H1 (cell line): ENCODE measurements around the gene SBK1. TPM values are rescaled to one million over a fixed set of nuclear protein-coding genes. Genes with fewer than 3 reads are reported as not detected.

Source experiments
- CTCF ChIA-PET: fragments of 300-600 bp; sonication (Branson Sonifier 250); formaldehyde crosslinking; loops from one replicate; lab custom pipeline; 2021; ENCODE audit not compliant: partially characterized antibody; lab: Charles Lee
- POLR2A ChIA-PET: fragments of 300-600 bp; sonication (Branson Sonifier 250); formaldehyde crosslinking; loops from one replicate; lab custom pipeline; 2021; ENCODE audit warnings: inconsistent platforms; ENCODE audit not compliant: partially characterized antibody; lab: Charles Lee
- DNase-seq, 2 experiments: peaks; one replicate each; pipeline versions ENCODE4 v3.0.0 to v3.0.0-alpha.2; 2010 to 2022; ENCODE audit warnings: low spot score in 2 of 2, low read depth in 1 of 2, mixed read lengths in 1 of 2
- FAIRE-seq: peaks from 2 replicates; lab custom pipeline; 2011; peaks lifted over from hg19 to GRCh38; lab: Jason Lieb, UNC
- H2AFZ ChIP-seq: 2 replicates; pipeline ENCODE4 v1.8.1; 2012; ENCODE audit warnings: low read length, inconsistent platforms
- H2AK5ac ChIP-seq: 2 replicates; pipeline ENCODE4 v1.6.1; 2013; ENCODE audit warnings: low read depth, low read length
- H2BK120ac ChIP-seq: replicated peaks from 2 replicates; pipeline ENCODE3; 2013; ENCODE audit warnings: low read depth, low read length, inconsistent platforms
- H2BK12ac ChIP-seq: 2 replicates; pipeline ENCODE4 v1.6.1; 2013; ENCODE audit warnings: low read depth, low read length
- H2BK15ac ChIP-seq: 2 replicates; pipeline ENCODE4 v1.6.1; 2013; ENCODE audit warnings: low read length
- H2BK20ac ChIP-seq: 2 replicates; pipeline ENCODE4 v1.6.1; 2013; ENCODE audit warnings: low read length
- H2BK5ac ChIP-seq: 2 replicates; pipeline ENCODE4 v1.6.1; 2013; ENCODE audit warnings: low read depth, low read length
- H3K14ac ChIP-seq: 2 replicates; pipeline ENCODE4 v1.6.1; 2013; ENCODE audit warnings: inconsistent platforms; ENCODE audit not compliant: insufficient read length
- H3K18ac ChIP-seq: 2 replicates; pipeline ENCODE4 v1.6.1; 2013; ENCODE audit warnings: low read length; ENCODE audit errors: extremely low read depth
- H3K23ac ChIP-seq: 2 replicates; pipeline ENCODE4 v1.6.1; 2013; ENCODE audit warnings: inconsistent platforms; ENCODE audit not compliant: insufficient read length
- H3K23me2 ChIP-seq: 2 replicates; pipeline ENCODE4 v1.6.1; 2013; ENCODE audit warnings: low read depth, low read length
- H3K27ac ChIP-seq: 2 replicates; pipeline ENCODE4 v1.6.1; 2011; ENCODE audit warnings: low read depth, low read length, inconsistent platforms
- H3K27me3 ChIP-seq, 4 experiments: replicated peaks in 1 of 4; 1 replicate in 1 of 4; 2 replicates in 3 of 4; pipeline versions ENCODE4 v1.6.1 to v1.8.1; 2011 to 2013; ENCODE audit warnings: low read length in 3 of 4, mild to moderate bottlenecking in 3 of 4, inconsistent platforms in 2 of 4, mixed read lengths in 2 of 4, moderate library complexity in 1 of 4; ENCODE audit not compliant: control insufficient read depth in 3 of 4, insufficient read depth in 3 of 4; ENCODE audit errors: extremely low read depth in 1 of 4
- H3K36me3 ChIP-seq, 4 experiments: 2 replicates each; pipeline versions ENCODE4 v1.6.1 to v1.8.1; 2011 to 2013; ENCODE audit warnings: mild to moderate bottlenecking in 4 of 4, low read length in 3 of 4, moderate library complexity in 2 of 4, control low read depth in 1 of 4, inconsistent platforms in 1 of 4; ENCODE audit not compliant: insufficient read depth in 4 of 4, control insufficient read depth in 2 of 4
- H3K4ac ChIP-seq: replicated peaks from 2 replicates; pipeline ENCODE3; 2013; ENCODE audit warnings: low read length, low read depth, mixed read lengths, inconsistent platforms; ENCODE audit not compliant: insufficient read length
- H3K4me1 ChIP-seq, 4 experiments: replicated peaks in 1 of 4; 1 replicate in 1 of 4; 2 replicates in 3 of 4; pipeline versions ENCODE4 v1.6.1 to v1.8.1; 2011 to 2013; ENCODE audit warnings: low read length in 3 of 4, inconsistent platforms in 2 of 4, mixed read lengths in 1 of 4; ENCODE audit not compliant: insufficient read depth in 4 of 4, control insufficient read depth in 3 of 4
- H3K4me2 ChIP-seq, 2 experiments: 2 replicates each; pipeline versions ENCODE4 v1.6.1 to v1.8.1; 2011 to 2013; ENCODE audit warnings: low read depth in 2 of 2, low read length in 2 of 2, control low read depth in 1 of 2, inconsistent platforms in 1 of 2, mild to moderate bottlenecking in 1 of 2; ENCODE audit not compliant: insufficient read depth in 1 of 2
- H3K4me3 ChIP-seq, 4 experiments: fragments of 200-600, 300-600 bp in 1 of 4; sonication (generic), shearing (Covaris generic), sonication (Bioruptor Twin) in 1 of 4; 2 replicates each; pipeline versions ENCODE4 v1.5.1 to v1.8.1; 2011 to 2016; ENCODE audit warnings: low read length in 4 of 4, low read depth in 3 of 4, control low read depth in 2 of 4, inconsistent platforms in 2 of 4, mild to moderate bottlenecking in 2 of 4, mixed read lengths in 1 of 4, moderate library complexity in 1 of 4; ENCODE audit not compliant: insufficient read depth in 2 of 4; ENCODE audit errors: extremely low read depth in 1 of 4
- H3K56ac ChIP-seq: replicated peaks from 2 replicates; pipeline ENCODE3; 2013; ENCODE audit warnings: low read depth, mild to moderate bottlenecking, mixed read lengths, low read length, inconsistent platforms; ENCODE audit not compliant: insufficient read length
- H3K79me1 ChIP-seq: 2 replicates; pipeline ENCODE4 v1.6.1; 2013; ENCODE audit warnings: low read depth, low read length, control low read depth
- H3K79me2 ChIP-seq, 2 experiments: 2 replicates each; pipeline versions ENCODE4 v1.6.1 to v1.8.1; 2012 to 2013; ENCODE audit warnings: low read length in 2 of 2, mild to moderate bottlenecking in 2 of 2, inconsistent platforms in 1 of 2; ENCODE audit not compliant: insufficient read depth in 2 of 2, control insufficient read depth in 1 of 2
- H3K9ac ChIP-seq, 4 experiments: replicated peaks in 1 of 4; 1 replicate in 1 of 4; 2 replicates in 3 of 4; pipeline versions ENCODE4 v1.6.1 to v1.8.1; 2011 to 2013; ENCODE audit warnings: low read depth in 3 of 4, low read length in 3 of 4, control low read depth in 2 of 4, mild to moderate bottlenecking in 2 of 4, moderate library complexity in 2 of 4, inconsistent platforms in 1 of 4; ENCODE audit errors: extremely low read depth in 1 of 4
- H3K9me3 ChIP-seq, 2 experiments: 2 replicates each; pipeline versions ENCODE4 v1.6.1 to v1.8.1; 2012 to 2013; ENCODE audit warnings: mild to moderate bottlenecking in 2 of 2, moderate library complexity in 2 of 2, control low read depth in 1 of 2, inconsistent platforms in 1 of 2, low read depth in 1 of 2, low read length in 1 of 2, mixed read lengths in 1 of 2; ENCODE audit not compliant: insufficient read depth in 2 of 2
- H4K20me1 ChIP-seq, 2 experiments: replicated peaks in 1 of 2; 2 replicates each; pipeline versions ENCODE3 to v1.8.1; 2011 to 2013; ENCODE audit warnings: inconsistent platforms in 2 of 2, low read length in 2 of 2, mild to moderate bottlenecking in 1 of 2; ENCODE audit not compliant: insufficient read depth in 2 of 2, control insufficient read depth in 1 of 2
- H4K5ac ChIP-seq: 2 replicates; pipeline ENCODE4 v1.6.1; 2013; ENCODE audit warnings: low read length, low read depth, mixed read lengths, inconsistent platforms; ENCODE audit not compliant: insufficient read length
- H4K8ac ChIP-seq: 2 replicates; pipeline ENCODE4 v1.8.0; 2013; ENCODE audit warnings: mild to moderate bottlenecking, moderate library complexity, low read length, inconsistent platforms; ENCODE audit not compliant: insufficient read depth; ENCODE audit errors: extremely low read depth
- H4K91ac ChIP-seq: replicated peaks from 2 replicates; pipeline ENCODE3; 2013; ENCODE audit warnings: low read length, mixed read lengths, inconsistent platforms; ENCODE audit not compliant: insufficient read length
- ASH2L ChIP-seq: fragments of 200-600, 300-600 bp; sonication (generic); IDR thresholded peaks from one replicate; pipeline ENCODE4 v1.7.1; 2017; ENCODE audit warnings: low read length
- ATF3 ChIP-seq: IDR thresholded peaks from 2 replicates; pipeline ENCODE4 v1.6.1; 2011; ENCODE audit warnings: low read depth, mild to moderate bottlenecking, low read length; ENCODE audit not compliant: insufficient read depth
- CEBPB ChIP-seq: IDR thresholded peaks from 2 replicates; pipeline ENCODE4 v1.6.1; 2012; ENCODE audit warnings: low read depth, low read length
- CHD1 ChIP-seq: IDR thresholded peaks from 2 replicates; pipeline ENCODE4 v1.6.1; 2012; ENCODE audit warnings: low read depth, low read length, improper control_type of control experiment
- EP300 ChIP-seq, 2 experiments: IDR thresholded peaks; 1 replicate in 1 of 2; 2 replicates in 1 of 2; pipeline ENCODE4 v1.6.1; 2011 to 2012; ENCODE audit warnings: low read depth in 2 of 2, low read length in 2 of 2, mild to moderate bottlenecking in 2 of 2, borderline replicate concordance in 1 of 2, inconsistent platforms in 1 of 2, moderate library complexity in 1 of 2
- KDM1A ChIP-seq: fragments of 200-600, 300-600 bp; sonication (generic); IDR thresholded peaks from 2 replicates; pipeline ENCODE4 v1.7.1; 2016; ENCODE audit warnings: mild to moderate bottlenecking, low read length, borderline replicate concordance
- KDM4A ChIP-seq: IDR thresholded peaks from one replicate; pipeline ENCODE4 v1.7.1; 2012; ENCODE audit warnings: low read depth, mild to moderate bottlenecking, moderate library complexity, low read length, inconsistent platforms; ENCODE audit not compliant: severe bottlenecking
- KDM5A ChIP-seq: fragments of 200-600 bp; IDR thresholded peaks from 2 replicates; pipeline ENCODE4 v1.7.1; 2012; ENCODE audit warnings: mild to moderate bottlenecking, low read length, inconsistent platforms, mixed read lengths
- RXRA ChIP-seq: IDR thresholded peaks from 2 replicates; pipeline ENCODE4 v1.6.1; 2011; ENCODE audit warnings: low read depth, mild to moderate bottlenecking, low read length, moderate library complexity; ENCODE audit not compliant: insufficient read depth
- SIX5 ChIP-seq: IDR thresholded peaks from 2 replicates; pipeline ENCODE4 v1.6.1; 2011; ENCODE audit warnings: mild to moderate bottlenecking, low read depth, low read length
- SRF ChIP-seq: IDR thresholded peaks from 2 replicates; pipeline ENCODE4 v1.6.1; 2011; ENCODE audit warnings: mild to moderate bottlenecking, low read depth, low read length, moderate library complexity
- SUZ12 ChIP-seq: fragments of 200-600 bp; sonication (generic); IDR thresholded peaks from 2 replicates; pipeline ENCODE4 v1.6.1; 2012; ENCODE audit warnings: mild to moderate bottlenecking, inconsistent platforms, low read length, moderate library complexity, mixed read lengths
- TCF12 ChIP-seq: IDR thresholded peaks from 2 replicates; pipeline ENCODE4 v1.6.1; 2011; ENCODE audit warnings: low read depth, mild to moderate bottlenecking, low read length
- TEAD4 ChIP-seq: IDR thresholded peaks from 2 replicates; pipeline ENCODE4 v1.6.1; 2012; ENCODE audit warnings: low read depth, low read length, inconsistent platforms, mixed read lengths
- WGBS, 2 experiments: shearing (Covaris generic) in 1 of 2; methylation state at CpG; one replicate each; pipeline versions ENCODE4 v1.1.6 to v1.1.7; 2013 to 2015; ENCODE audit warnings: low lambda C conversion rate in 2 of 2, mixed read lengths in 2 of 2, inconsistent platforms in 1 of 2, low coverage in 1 of 2, missing lambda C conversion rate in 1 of 2; ENCODE audit not compliant: insufficient replicate concordance in 2 of 2, insufficient coverage in 1 of 2, insufficient read length in 1 of 2; ENCODE audit errors: extremely low coverage in 1 of 2, missing lambda C conversion rate in 1 of 2; 5-methylcytosine and 5-hydroxymethylcytosine counted together
- polyA plus RNA-seq, 7 experiments: library from polyadenylated mRNA; depleted of rRNA in 3 of 7; stranded (reverse) in 5 of 7; unstranded in 2 of 7; fragments of >200 nt in 5 of 7; fragments of 200-250 nt in 2 of 7; gene quantifications; 1 replicate in 5 of 7; 2 replicates in 1 of 7; 4 replicates in 1 of 7; pipeline versions ENCODE4 v1.2.1 to v1.2.3, GENCODE V29; 2011 to 2013; ENCODE audit warnings: missing spikeins in 2 of 7, mixed read lengths in 2 of 7
- total RNA-seq: library from RNA; stranded (reverse); fragmentation: NEBNext Ultra II Directional; extraction: Animal tissue kit (Norgen Biotek cat#: 25700); gene quantifications from 2 replicates; pipeline ENCODE4 v1.2.1, GENCODE V29; 2021

SBK1 gene
- total and polyA plus RNA-seq, 2 of the 8 experiments (the other 6 are each of a cell fraction or from before 2014, with no cell fraction given): 18.2 to 73.9 TPM

- Histone ChIP-seq H3K9ac (no peak overlapping the region), H3K4me1 (peaks cover 0 to 4% (median 1%) of the 10 kb centered on the region in 4 experiments; a peak in 3 of 7 replicates), H2BK120ac (no peak overlapping the region), H2BK5ac (no peak overlapping the region), H3K27ac (no peak overlapping the region), H3K79me2 (no peaks in the 10 kb centered on the region), H2AFZ (no peak overlapping the region), H3K4ac (no peak overlapping the region), H3K23me2 (no peaks in the 10 kb centered on the region), H4K20me1 (peaks cover 0 to 13% of the 10 kb centered on the region in 2 experiments), H4K8ac (no peak overlapping the region), H4K91ac (no peak overlapping the region), H4K5ac (no peak overlapping the region), H2BK12ac (no peak overlapping the region), H2BK20ac (no peak overlapping the region), H3K14ac (no peak overlapping the region), H3K23ac (no peak overlapping the region), H3K79me1 (peaks cover 3% of the 10 kb centered on the region; the same call in 1 of the 2 replicates), H2BK15ac (no peak overlapping the region), H3K18ac (no peak overlapping the region), H3K9me3 (no peaks in the 10 kb centered on the region), H3K4me3 (no peak overlapping the region), H3K4me2 (no peak overlapping the region), H3K56ac (no peak overlapping the region), H2AK5ac (no peak overlapping the region), H3K36me3 (no peaks in the 10 kb centered on the region; a peak in 2 of 8 replicates), H3K27me3 (no peaks in the 10 kb centered on the region)
- FAIRE-seq (no peak), DNase-seq (no peak)
- CTCF ChIA-PET: interaction anchor here (0.6 to 10.9 kb wide), 8 partner anchors 8 to 95 kb away, joined by 3 to 152 read pairs (median 7); no protein-coding TSS in a partner anchor
- WGBS, 2 experiments: 82% methylated on average over 9 of the region's 9 CpGs; no CpG with 5 or more reads in 1 of the 2 experiments
- POLR2A ChIA-PET: interaction anchor here (1.0 to 4.7 kb wide), 6 partner anchors 10 to 31 kb away, joined by 3 to 45 read pairs (median 4); partner anchors contain the start of gene SBK1
- TF ChIP-seq ASH2L (no peak), CEBPB (no peak), CHD1 (no peak), ATF3 (no peak), SRF (no peak), TCF12 (no peak), RXRA (no peak), KDM4A (no peak), EP300 (IDR thresholded peaks at IDR 0.05; ENCODE audit: borderline replicate concordance in 1 of 2, low read depth in 2 of 2, low read length in 2 of 2) (no peak), TEAD4 (no peak), SIX5 (no peak), KDM5A (no peak), SUZ12 (no peak), KDM1A (no peak)
Measured at GRCh38 chr16:28283173-28283572, 9.2 kb upstream of the SBK1 start.
